OCI-LY7 (cell line): Measurements from ENCODE around the gene CDC34. TPM values are rescaled to one million over a fixed set of nuclear protein-coding genes. Genes with fewer than 3 reads are reported as not detected.

ENCODE experiments used
- BruUV-seq: library from RNA; stranded (reverse); fragments of 400-500 nt; replicated peaks from 2 replicates; lab custom pipeline; 2021; lab: Mats Ljungman, UMichigan
- CTCF ChIA-PET: fragments of 300-600 bp; sonication (Branson Sonifier 250); formaldehyde crosslinking; loops from one replicate; lab custom pipeline; 2022; ENCODE audit warnings: antibody characterized with exemption; ENCODE audit not compliant: unreplicated experiment; lab: Charles Lee
- POLR2A ChIA-PET: fragments of 300-600 bp; sonication (Branson Sonifier 250); formaldehyde crosslinking; loops from one replicate; lab custom pipeline; 2022; ENCODE audit warnings: antibody characterized with exemption; lab: Charles Lee
- DNase-seq: peaks from one replicate; pipeline ENCODE4 v3.0.0-alpha.2; 2015; ENCODE audit warnings: low spot score
- H2AFZ ChIP-seq: fragments of 200-600 bp; sonication (generic), shearing (Covaris generic); 2 replicates; pipeline ENCODE4 v1.6.1; 2014; ENCODE audit warnings: mild to moderate bottlenecking, antibody characterized with exemption, low read length, moderate library complexity
- H3K27ac ChIP-seq: fragments of 200-600 bp; sonication (generic); 2 replicates; pipeline ENCODE4 v1.5.1; 2014; ENCODE audit warnings: mixed run types, low read depth, mild to moderate bottlenecking, moderate library complexity, low read length, inconsistent platforms; ENCODE audit not compliant: poor library complexity, severe bottlenecking
- H3K36me3 ChIP-seq: fragments of 200-600 bp; sonication (generic); 2 replicates; pipeline ENCODE4 v1.6.1; 2014; ENCODE audit warnings: mild to moderate bottlenecking, antibody characterized with exemption, low read length, moderate library complexity, mixed read lengths; ENCODE audit not compliant: insufficient read depth
- H3K4me1 ChIP-seq: fragments of 200-600 bp; sonication (generic); 2 replicates; pipeline ENCODE4 v1.5.1; 2014; ENCODE audit warnings: mild to moderate bottlenecking, low read length; ENCODE audit not compliant: insufficient read depth, poor library complexity, severe bottlenecking
- H3K4me2 ChIP-seq: fragments of 200-600 bp; sonication (generic); 2 replicates; pipeline ENCODE4 v1.6.1; 2014; ENCODE audit warnings: mild to moderate bottlenecking, low read length
- H3K4me3 ChIP-seq: fragments of 200-600 bp; sonication (generic); 2 replicates; pipeline ENCODE4 v1.5.1; 2014; ENCODE audit warnings: mild to moderate bottlenecking, low read depth, low read length; ENCODE audit not compliant: poor library complexity, severe bottlenecking
- H3K79me2 ChIP-seq: fragments of 200-600 bp; sonication (generic); 2 replicates; pipeline ENCODE4 v1.6.1; 2016; ENCODE audit warnings: low read depth, mild to moderate bottlenecking, low read length, moderate library complexity, mixed read lengths; ENCODE audit not compliant: insufficient read depth
- H3K9me2 ChIP-seq: fragments of 200-600 bp; sonication (generic); 2 replicates; pipeline ENCODE4 v1.6.1; 2016; ENCODE audit warnings: mild to moderate bottlenecking, low read length, mixed read lengths; ENCODE audit not compliant: insufficient read depth
- H3K9me3 ChIP-seq: fragments of 200-600 bp; sonication (generic); 2 replicates; pipeline ENCODE4 v1.6.1; 2014; ENCODE audit warnings: mild to moderate bottlenecking, mixed run types, low read length, mixed read lengths
- H4K20me1 ChIP-seq: fragments of 200-600 bp; sonication (generic); 2 replicates; pipeline ENCODE4 v1.6.1; 2014; ENCODE audit warnings: mild to moderate bottlenecking, antibody characterized with exemption, low read length, moderate library complexity, mixed read lengths; ENCODE audit not compliant: insufficient read depth
- EZH2phosphoT487 ChIP-seq: fragments of 200-600 bp; sonication (generic); IDR thresholded peaks from 2 replicates; pipeline ENCODE4 v1.6.1; 2018; ENCODE audit warnings: low read depth, borderline replicate concordance, mild to moderate bottlenecking, mixed run types, antibody characterized with exemption, low read length, moderate library complexity, mixed read lengths
- intact Hi-C: fragments of 100-400 bp; cut with micrococcal nuclease; formaldehyde crosslinking; loops from one replicate; pipeline ENCODE4 v1.10.0; 2022; ENCODE audit not compliant: unreplicated experiment
- total RNA-seq, 2 experiments: library from RNA; depleted of rRNA in 1 of 2; stranded (reverse); fragments of >200 nt in 1 of 2; shearing (Covaris generic) in 1 of 2; gene quantifications; 2 replicates each; pipeline ENCODE4 v1.2.3, GENCODE V29; 2014 to 2022
- TF ChIP-seq, protein P1 (sequence below): fragments of 200-600 bp; sonication (generic); conservative IDR thresholded peaks from 2 replicates; pipeline ENCODE4 v1.5.1; 2014; ENCODE audit warnings: mild to moderate bottlenecking, antibody characterized with exemption, low read length, moderate library complexity, mixed read lengths

The CDC34 gene
- total RNA-seq, 2 experiments from 2014 or later = 58.2 to 77.2 TPM

DNA sequence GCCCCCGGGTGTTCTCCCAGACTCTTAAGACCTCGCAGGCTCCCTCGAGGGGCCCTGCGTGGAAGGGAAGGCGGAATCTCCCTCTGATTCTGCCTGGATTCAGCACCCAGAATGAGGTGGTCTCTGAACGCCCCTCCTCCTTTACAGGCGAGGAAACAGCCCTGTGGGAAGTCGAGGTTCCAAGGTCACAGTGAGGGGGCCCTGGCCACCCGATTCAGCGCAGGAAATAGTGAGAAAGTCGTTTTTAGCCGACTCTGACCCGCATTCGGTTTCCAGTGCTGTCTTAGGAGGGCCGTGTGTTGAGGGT, 41.9 kb downstream of the CDC34 start:
- intact Hi-C loops = loop anchor here (2.0 to 5.0 kb wide), 4 partner anchors 41 to 224 kb away; partner anchors contain the start of genes CDC34, POLRMT, PTBP1 and RNF126
- Histone ChIP-seq H3K36me3 (peaks cover 33% of the 10 kb centered on the region), H3K4me1 (peaks cover 32% of the 10 kb centered on the region), H3K4me2 (peak overlapping the region; percentile 78), H3K9me2 (no peaks in the 10 kb centered on the region), H2AFZ (no peak overlapping the region), H3K79me2 (peaks cover 53% of the 10 kb centered on the region), H3K4me3 (peak overlapping the region; percentile 95), H3K27ac (peak overlapping the region; percentile 88), H4K20me1 (peaks cover 6% of the 10 kb centered on the region; the same call in 1 of the 2 replicates), H3K9me3 (no peaks in the 10 kb centered on the region)
- ChIA-PET CTCF (no interaction called here), POLR2A (no interaction called here)
- DNase-seq = no peak
- no peak for TF ChIP-seq EZH2phosphoT487
- TF ChIP-seq, protein P1, sequence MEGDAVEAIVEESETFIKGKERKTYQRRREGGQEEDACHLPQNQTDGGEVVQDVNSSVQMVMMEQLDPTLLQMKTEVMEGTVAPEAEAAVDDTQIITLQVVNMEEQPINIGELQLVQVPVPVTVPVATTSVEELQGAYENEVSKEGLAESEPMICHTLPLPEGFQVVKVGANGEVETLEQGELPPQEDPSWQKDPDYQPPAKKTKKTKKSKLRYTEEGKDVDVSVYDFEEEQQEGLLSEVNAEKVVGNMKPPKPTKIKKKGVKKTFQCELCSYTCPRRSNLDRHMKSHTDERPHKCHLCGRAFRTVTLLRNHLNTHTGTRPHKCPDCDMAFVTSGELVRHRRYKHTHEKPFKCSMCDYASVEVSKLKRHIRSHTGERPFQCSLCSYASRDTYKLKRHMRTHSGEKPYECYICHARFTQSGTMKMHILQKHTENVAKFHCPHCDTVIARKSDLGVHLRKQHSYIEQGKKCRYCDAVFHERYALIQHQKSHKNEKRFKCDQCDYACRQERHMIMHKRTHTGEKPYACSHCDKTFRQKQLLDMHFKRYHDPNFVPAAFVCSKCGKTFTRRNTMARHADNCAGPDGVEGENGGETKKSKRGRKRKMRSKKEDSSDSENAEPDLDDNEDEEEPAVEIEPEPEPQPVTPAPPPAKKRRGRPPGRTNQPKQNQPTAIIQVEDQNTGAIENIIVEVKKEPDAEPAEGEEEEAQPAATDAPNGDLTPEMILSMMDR = no peak
- no TSS peak for BruUV-seq

DNA sequence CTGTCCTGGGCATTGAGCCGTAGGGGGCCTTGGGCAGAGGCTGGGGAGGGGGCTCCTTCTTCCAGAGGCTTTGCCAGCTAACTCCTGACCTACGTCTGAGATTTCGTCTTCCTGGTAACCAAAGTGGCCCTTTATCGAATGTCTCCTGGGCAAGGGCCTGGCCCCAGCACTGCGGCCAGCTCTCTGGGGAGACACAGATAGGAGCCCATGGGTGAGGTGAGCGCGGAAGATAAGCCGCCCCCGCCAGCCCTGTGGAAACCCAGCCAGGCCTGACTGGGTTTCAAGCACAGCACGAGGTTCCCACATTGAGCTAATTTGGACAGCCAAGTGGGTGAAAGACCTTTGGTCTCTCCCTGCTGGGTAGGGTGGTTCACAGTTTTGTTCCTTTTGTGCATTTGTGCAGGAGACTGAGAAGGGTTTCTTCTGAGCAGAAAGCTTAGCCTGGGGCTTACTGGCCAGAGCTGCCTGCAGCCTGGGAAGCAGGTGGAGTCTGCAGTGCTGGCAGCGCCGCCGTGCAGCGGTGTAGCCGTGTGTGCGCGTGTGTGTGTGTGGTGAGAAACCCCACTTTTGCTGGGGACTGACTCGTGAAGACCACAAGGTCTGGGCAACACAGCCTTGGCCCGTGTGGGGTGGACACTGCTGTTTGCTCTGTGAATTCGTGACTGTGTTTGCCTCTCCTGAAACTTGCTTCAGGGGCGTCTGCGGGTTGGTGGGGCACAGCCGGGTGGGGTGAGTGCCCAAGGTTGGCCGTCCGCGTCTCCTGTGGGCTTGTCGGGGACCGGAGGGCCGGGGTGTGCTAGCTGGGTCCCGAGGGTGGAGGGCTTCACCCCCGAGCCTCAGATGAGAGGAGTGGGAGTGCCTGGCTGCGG, 43.3 kb downstream of the CDC34 start:
- TF ChIP-seq, protein P1 = no peak
- TF ChIP-seq EZH2phosphoT487 = no peak
- CTCF ChIA-PET = no interaction called here
- DNase-seq = peak; percentile 39
- Histone ChIP-seq H3K27ac (peak overlapping the region; percentile 13), H3K9me3 (no peaks in the 10 kb centered on the region), H3K4me1 (peaks cover 32% of the 10 kb centered on the region), H3K4me3 (peak overlapping the region; percentile 95), H2AFZ (no peak overlapping the region), H3K79me2 (peaks cover 53% of the 10 kb centered on the region), H4K20me1 (peaks cover 6% of the 10 kb centered on the region; the same call in 1 of the 2 replicates), H3K9me2 (no peaks in the 10 kb centered on the region), H3K4me2 (peak overlapping the region; percentile 78), H3K36me3 (peaks cover 34% of the 10 kb centered on the region)
- no TSS peak for BruUV-seq
- intact Hi-C loops = loop anchor here (5.0 kb wide), 3 partner anchors 43 to 222 kb away; partner anchors contain the start of genes CDC34, PTBP1 and RNF126
- POLR2A ChIA-PET = interaction anchor here (0.6 kb wide), 1 partner anchor 124 kb away, joined by 4 read pairs; no protein-coding TSS in a partner anchor
